NK-92 (cell line): ENCODE data around the gene TRIM56.
"Not testable (repeated sequence)": the region's sequence is repeated elsewhere in the genome, so short reads cannot be mapped to it uniquely, and the experiment has no call there.

ENCODE experiments used
- DNase-seq: peaks from one replicate; lab custom pipeline; 2025; ENCODE audit not compliant: unreplicated experiment; lab: John Stamatoyannopoulos, UW

TRIM56 gene, protein sequence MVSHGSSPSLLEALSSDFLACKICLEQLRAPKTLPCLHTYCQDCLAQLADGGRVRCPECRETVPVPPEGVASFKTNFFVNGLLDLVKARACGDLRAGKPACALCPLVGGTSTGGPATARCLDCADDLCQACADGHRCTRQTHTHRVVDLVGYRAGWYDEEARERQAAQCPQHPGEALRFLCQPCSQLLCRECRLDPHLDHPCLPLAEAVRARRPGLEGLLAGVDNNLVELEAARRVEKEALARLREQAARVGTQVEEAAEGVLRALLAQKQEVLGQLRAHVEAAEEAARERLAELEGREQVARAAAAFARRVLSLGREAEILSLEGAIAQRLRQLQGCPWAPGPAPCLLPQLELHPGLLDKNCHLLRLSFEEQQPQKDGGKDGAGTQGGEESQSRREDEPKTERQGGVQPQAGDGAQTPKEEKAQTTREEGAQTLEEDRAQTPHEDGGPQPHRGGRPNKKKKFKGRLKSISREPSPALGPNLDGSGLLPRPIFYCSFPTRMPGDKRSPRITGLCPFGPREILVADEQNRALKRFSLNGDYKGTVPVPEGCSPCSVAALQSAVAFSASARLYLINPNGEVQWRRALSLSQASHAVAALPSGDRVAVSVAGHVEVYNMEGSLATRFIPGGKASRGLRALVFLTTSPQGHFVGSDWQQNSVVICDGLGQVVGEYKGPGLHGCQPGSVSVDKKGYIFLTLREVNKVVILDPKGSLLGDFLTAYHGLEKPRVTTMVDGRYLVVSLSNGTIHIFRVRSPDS

DNA sequence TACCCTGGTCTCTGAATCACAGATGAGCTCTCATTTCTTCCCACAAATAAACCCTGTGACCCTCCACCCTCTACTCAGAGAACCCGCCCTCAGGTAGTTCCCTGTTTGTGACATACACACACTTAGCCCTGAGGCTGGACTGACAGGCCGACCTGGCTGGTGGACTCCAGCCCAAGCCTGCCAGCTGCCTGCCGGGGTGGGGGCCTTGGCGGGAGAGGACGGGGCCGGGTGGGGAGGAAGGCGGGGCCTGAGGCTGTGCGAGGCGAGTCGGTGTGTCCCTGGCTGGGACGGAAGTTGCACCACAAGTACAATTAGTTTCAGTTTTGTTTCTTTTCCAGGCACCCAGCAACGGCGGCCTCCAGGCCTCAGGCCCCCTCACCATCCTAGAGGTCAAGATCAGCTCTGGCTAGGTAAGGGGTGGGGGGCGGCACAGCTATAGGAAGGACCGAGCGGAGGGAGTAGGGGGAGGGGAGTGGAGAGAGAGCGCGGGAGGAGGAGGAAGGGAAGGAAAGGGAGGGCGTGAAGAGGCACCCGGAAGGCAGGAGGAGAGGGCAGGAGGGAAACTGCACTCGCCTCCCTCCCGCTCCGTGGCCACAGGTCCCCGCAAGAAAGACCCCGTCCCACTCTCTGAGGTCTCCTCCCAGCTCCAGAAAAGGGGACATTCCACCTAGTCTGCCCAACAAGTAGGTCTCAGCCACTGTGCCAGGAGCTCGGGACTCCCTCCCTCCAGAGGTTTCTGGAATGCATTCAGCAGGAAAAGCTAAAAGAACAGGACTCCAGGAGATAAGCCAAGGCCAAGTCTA lies at the start of gene TRIM56:
TSS of gene TRIM56 (plus strand) at position 320 of the 803 bp plus-strand sequence. CDS start 1,832 bp downstream, outside the sequence.
- DNase-seq: peak; percentile 11

- no peak for DNase-seq
These were observed 49.3 kb upstream of the TRIM56 start for GRCh38 chr7:101035941-101036340.

- DNase-seq: not testable (repeated sequence)
These were observed 44.0 kb upstream of the TRIM56 start for GRCh38 chr7:101041283-101041682.

- DNase-seq: no peak
These were observed 26.9 kb upstream of the TRIM56 start for GRCh38 chr7:101058355-101058754.

GRCh38 chr7:101059620-101059942 lies 25.7 kb upstream of the TRIM56 start:
- no peak for DNase-seq

DNA sequence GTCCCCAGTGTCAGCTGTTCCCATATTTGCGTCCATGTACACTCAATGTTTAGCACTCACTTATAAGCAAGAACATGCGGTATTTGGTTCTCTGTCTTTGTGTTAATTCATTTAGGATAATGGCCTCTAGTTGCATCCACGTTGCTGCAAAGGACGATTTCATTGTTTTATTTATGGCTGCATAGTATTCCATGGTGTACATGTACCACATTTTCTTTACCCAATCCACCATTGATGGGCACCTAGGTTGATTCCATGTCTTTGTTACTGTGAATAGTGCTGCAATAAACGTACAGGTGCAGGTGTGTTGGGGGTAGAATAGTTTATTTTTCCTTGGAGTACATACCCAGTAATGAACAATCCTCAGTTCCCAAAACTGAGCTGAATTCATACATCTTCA lies 24.3 kb upstream of the TRIM56 start:
- DNase-seq: no peak

DNA sequence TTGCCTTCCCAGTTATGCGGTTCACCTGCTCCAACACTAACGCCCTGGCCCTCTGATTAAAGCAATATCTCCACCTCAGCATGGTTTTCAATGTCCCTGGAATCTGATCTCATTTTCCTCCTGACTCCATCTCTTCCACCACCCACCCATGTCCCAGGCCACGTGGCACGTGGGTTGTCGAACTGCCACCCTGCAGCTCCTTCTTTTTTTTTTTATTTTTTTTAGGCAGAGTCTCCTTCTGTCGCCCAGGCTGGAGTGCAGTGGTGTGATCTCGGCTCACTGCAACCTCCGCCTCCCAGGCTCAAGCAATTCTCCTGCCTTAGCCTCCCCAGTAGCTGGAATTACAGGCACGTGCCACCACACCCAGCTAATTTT lies 21.1 kb upstream of the TRIM56 start:
- DNase-seq: not testable (repeated sequence)

- DNase-seq: not testable (repeated sequence)
These were observed 20.1 kb upstream of the TRIM56 start for GRCh38 chr7:101065162-101065561.

GRCh38 chr7:101066141-101066832 lies 19.0 kb upstream of the TRIM56 start:
- no peak for DNase-seq

DNA sequence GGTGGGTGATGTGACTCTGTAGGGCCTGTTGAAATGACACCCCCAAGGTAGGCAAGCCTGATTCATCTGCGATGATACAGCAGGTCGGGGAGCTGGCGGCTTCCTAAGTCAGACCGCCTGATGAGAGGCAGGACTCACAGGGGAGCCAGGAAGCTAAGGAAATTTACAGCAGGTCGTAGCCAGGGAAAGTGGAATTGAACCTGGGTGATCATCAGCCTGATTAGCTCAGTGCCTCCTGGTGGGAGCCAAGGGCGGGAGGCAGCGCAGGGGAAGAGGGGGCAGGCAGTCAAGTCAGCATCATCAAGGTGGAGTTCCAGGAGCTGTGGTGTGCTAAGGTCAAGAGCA lies 18.5 kb upstream of the TRIM56 start:
- DNase-seq: no peak

DNA sequence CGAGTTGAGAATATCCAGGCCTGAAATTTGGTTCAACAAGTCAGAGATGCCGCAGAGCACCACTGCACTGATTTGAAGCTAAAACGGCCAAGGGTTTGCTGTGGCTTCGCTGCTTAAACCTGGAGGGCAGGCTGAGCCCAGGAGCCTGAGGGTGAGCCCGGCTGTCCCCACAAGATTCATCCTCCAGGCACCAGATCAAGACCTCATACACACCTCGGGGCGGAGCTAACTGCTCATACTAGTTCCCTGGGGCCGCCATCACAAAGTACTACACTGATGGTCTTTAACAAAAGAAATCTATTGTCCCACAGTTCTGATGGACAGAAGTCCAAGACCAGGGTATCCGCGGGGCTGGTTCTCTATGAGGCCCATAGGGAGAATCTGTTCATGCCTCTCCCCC lies 16.9 kb upstream of the TRIM56 start:
- no peak for DNase-seq

GRCh38 chr7:101071362-101072104 lies 13.7 kb upstream of the TRIM56 start:
- DNase-seq: not testable (repeated sequence)

DNA sequence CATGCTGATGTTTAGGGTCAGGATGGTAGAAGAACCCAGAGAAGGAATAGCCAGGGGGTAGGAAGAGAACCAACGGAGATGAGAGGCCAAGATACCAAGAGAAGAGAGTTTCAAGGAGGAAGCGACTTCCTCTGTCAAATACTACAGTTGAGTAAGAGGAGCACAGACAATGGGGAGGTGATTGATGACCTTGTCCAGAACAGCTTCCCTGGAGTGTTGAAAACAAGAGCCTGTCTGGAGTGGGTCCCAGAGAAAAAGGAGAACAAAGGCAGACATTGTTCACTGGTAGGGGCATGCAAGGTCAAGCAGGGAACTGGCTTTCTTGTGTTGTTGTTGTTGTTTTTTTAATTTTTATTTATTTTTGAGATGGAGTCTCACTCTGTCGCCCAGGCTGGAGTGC lies 9.6 kb upstream of the TRIM56 start:
- no peak for DNase-seq

GRCh38 chr7:101076183-101076582 lies 9.1 kb upstream of the TRIM56 start:
- DNase-seq: not testable (repeated sequence)

DNA sequence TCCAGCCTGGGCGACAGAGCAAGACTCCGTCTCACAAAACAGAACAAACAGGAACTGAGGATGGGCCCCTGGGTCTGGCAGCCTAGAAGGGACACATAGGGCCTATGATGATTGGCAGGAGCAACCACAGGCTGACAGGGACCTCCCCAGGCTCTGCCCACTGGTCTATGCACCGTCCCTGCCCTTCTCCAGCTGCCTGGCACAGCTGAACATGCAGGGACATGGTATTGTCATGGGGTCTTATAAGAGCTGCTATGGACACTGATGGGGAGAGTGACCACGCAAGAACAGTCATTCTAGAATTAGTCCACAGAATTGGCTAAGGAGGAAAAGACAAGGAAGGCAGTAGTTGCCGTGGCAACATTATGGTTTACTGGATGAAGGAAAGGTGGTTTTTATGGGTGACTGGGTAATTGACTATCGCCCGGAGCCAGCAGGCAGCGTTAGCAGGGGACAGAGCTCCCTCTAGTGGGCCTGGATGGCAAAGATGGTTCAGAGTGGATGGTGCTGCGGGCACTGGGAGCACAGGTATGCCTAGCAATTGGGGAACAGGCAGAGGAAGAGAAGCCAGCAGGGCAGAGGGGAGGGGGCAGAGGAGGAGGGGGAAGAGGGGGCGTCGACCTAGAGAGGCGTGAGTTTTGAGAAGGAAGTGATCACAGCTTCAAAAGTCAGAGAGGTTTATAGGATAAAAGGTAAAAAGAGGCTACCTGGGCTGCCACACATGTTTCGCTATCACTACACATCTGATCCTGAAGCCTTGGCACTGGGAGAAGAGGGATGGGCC lies 7.8 kb upstream of the TRIM56 start:
- peak; percentile 31 for DNase-seq

- DNase-seq: no peak
These were observed 3.8 kb upstream of the TRIM56 start for GRCh38 chr7:101081432-101081831.

DNA sequence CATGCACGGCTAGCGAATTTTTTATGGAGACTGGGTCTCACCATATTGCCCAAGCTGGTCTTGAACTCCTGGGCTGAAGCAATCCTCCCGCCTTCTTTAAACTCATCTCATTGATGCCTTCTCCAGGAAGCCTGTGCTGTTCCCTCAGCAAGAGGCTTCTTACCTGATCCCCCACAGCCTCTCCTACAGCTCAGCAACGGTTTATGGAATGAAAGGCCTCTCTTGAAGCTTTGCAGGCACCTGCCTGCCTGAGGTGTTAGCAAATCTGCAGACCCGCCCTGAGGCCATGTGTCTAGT lies 468 bp upstream of the TRIM56 start:
- no peak for DNase-seq

DNA sequence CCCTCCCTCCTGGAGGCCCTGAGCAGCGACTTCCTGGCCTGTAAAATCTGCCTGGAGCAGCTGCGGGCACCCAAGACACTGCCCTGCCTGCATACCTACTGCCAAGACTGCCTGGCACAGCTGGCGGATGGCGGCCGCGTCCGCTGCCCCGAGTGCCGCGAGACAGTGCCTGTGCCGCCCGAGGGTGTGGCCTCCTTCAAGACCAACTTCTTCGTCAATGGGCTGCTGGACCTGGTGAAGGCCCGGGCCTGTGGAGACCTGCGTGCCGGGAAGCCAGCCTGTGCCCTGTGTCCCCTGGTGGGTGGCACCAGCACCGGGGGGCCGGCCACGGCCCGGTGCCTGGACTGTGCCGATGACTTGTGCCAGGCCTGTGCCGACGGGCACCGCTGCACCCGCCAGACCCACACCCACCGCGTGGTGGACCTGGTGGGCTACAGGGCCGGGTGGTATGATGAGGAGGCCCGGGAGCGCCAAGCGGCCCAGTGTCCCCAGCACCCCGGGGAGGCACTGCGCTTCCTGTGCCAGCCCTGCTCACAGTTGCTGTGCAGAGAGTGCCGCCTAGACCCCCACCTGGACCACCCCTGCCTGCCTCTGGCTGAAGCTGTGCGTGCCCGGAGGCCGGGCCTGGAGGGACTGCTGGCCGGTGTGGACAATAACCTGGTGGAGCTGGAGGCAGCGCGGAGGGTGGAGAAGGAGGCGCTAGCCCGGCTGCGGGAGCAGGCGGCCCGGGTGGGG lies 2.2 kb downstream of the TRIM56 start:
- DNase-seq: no peak

DNA sequence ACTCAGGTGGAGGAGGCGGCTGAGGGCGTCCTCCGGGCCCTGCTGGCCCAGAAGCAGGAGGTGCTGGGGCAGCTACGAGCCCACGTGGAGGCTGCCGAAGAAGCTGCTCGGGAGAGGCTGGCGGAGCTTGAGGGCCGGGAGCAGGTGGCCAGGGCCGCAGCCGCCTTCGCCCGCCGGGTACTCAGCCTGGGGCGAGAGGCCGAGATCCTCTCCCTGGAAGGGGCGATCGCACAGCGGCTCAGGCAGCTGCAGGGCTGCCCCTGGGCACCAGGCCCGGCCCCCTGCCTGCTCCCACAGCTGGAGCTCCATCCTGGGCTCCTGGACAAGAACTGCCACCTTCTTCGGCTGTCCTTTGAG lies 2.8 kb downstream of the TRIM56 start:
- no peak for DNase-seq
